CD4-positive, alpha-beta T cell treated with Interleukin-6 for 4 hours (primary cell): Measurements from ENCODE around the gene PCTP.

Experiments
- DNase-seq: peaks from one replicate; pipeline ENCODE4 v3.0.0-alpha.2; 2020; ENCODE audit warnings: mixed read lengths

PCTP gene

GRCh38 chr17:55728361-55728760 is 22.5 kb upstream of the PCTP start:
- no peak for DNase-seq

GRCh38 chr17:55728833-55729232 is 22.0 kb upstream of the PCTP start:
- DNase-seq: no peak

GRCh38 chr17:55729484-55729883 is 21.4 kb upstream of the PCTP start:
- DNase-seq: no peak

GRCh38 chr17:55730380-55730779 is 20.5 kb upstream of the PCTP start:
- no peak for DNase-seq

GRCh38 chr17:55730808-55731207 is 20.0 kb upstream of the PCTP start:
- no peak for DNase-seq

- no peak for DNase-seq
These were observed 19.1 kb upstream of the PCTP start for GRCh38 chr17:55731586-55732250.

GRCh38 chr17:55734128-55734781 is 16.6 kb upstream of the PCTP start:
- no peak for DNase-seq

GRCh38 chr17:55735731-55736405 is 15.0 kb upstream of the PCTP start:
- DNase-seq: peak; percentile 39

GRCh38 chr17:55737976-55738501 is 12.8 kb upstream of the PCTP start:
- DNase-seq: no peak

GRCh38 chr17:55740511-55741355 is 10.1 kb upstream of the PCTP start:
- DNase-seq: no peak

GRCh38 chr17:55741356-55741700 is 9.5 kb upstream of the PCTP start:
- DNase-seq: no peak

GRCh38 chr17:55742272-55743102 is 8.4 kb upstream of the PCTP start:
- DNase-seq: no peak

- DNase-seq: no peak
These were observed 7.7 kb upstream of the PCTP start for GRCh38 chr17:55743103-55743679.

- DNase-seq: no peak
These were observed 5.6 kb upstream of the PCTP start for GRCh38 chr17:55745258-55745657.

- DNase-seq: no peak
These were observed 4.4 kb upstream of the PCTP start for GRCh38 chr17:55746466-55746865.

GRCh38 chr17:55747209-55747608 is 3.6 kb upstream of the PCTP start:
- no peak for DNase-seq

- no peak for DNase-seq
These were observed 2.0 kb upstream of the PCTP start for GRCh38 chr17:55748841-55749240.

GRCh38 chr17:55749985-55750384 is 866 bp upstream of the PCTP start:
- no peak for DNase-seq

GRCh38 chr17:55751720-55752250 is 934 bp downstream of the PCTP start:
- no peak for DNase-seq

- no peak for DNase-seq
These were observed 5.8 kb downstream of the PCTP start for GRCh38 chr17:55756689-55757088.

GRCh38 chr17:55757659-55758058 is 6.8 kb downstream of the PCTP start:
- DNase-seq: no peak

GRCh38 chr17:55758171-55758570 is 7.3 kb downstream of the PCTP start:
- no peak for DNase-seq
